ENCODE measurements around the gene ETV5.

- TF ChIP-seq PATZ1 (CRISPR knock-in tag; IDR thresholded peaks at IDR 0.05; ENCODE audit: borderline replicate concordance) = no peak
- no peak for TF ChIP-seq PPARA (CRISPR knock-in tag; IDR thresholded peaks at IDR 0.05; ENCODE audit: borderline replicate concordance)
- TF ChIP-seq CREB5 (CRISPR knock-in tag; IDR thresholded peaks at IDR 0.05; ENCODE audit: low read depth) = no peak
- no peak for TF ChIP-seq ZNF8 (CRISPR knock-in tag; IDR thresholded peaks at IDR 0.05)
- no peak for TF ChIP-seq OSR1 (CRISPR knock-in tag; IDR thresholded peaks at IDR 0.05)
- TF ChIP-seq RARB (CRISPR knock-in tag; IDR thresholded peaks at IDR 0.05) = no peak
- no peak for TF ChIP-seq TOX (CRISPR knock-in tag; IDR thresholded peaks at IDR 0.05; ENCODE audit: borderline replicate concordance)
- TF ChIP-seq GLIS3 (CRISPR knock-in tag; IDR thresholded peaks at IDR 0.05) = no peak
Measured at GRCh38 chr3:186143250-186143649, 34.4 kb upstream of the ETV5 start.
